HepG2 (cell line): Measurements from ENCODE around the gene PLA2G2A. TPM values are rescaled to one million over a fixed set of nuclear protein-coding genes. Genes with fewer than 3 reads are reported as not detected.

Experiments
- ATAC-seq: fragments of 200-7000 bp; cut with Tn5 transposase; 3 replicates; pipeline ENCODE4 v1.9.1; 2020; ENCODE audit warnings: mild to moderate bottlenecking, moderate library complexity
- BruUV-seq: library from RNA; stranded (reverse); fragments of 400-500 nt; replicated peaks from 2 replicates; lab custom pipeline; 2021; lab: Mats Ljungman, UMichigan
- CTCF ChIA-PET: fragments of 300-600 bp; formaldehyde crosslinking; extraction: SDS; loops from one replicate; lab custom pipeline; 2021; ENCODE audit warnings: low total read pairs, inconsistent platforms, low intra/inter-chr PET ratio; lab: Yijun Ruan, JAX
- POLR2A ChIA-PET: fragments of 350-600 bp; sonication (Branson Sonifier 250); formaldehyde crosslinking; loops from one replicate; lab custom pipeline; 2020; ENCODE audit warnings: antibody characterized with exemption, inconsistent platforms; lab: Yijun Ruan, JAX
- DNase-seq: peaks from one replicate; pipeline ENCODE4 v3.0.0-alpha.2; 2015; ENCODE audit warnings: low spot score
- FAIRE-seq: peaks from 3 replicates; lab custom pipeline; 2011; peaks lifted over from hg19 to GRCh38; lab: Jason Lieb, UNC
- H2AFZ ChIP-seq: one replicate; pipeline ENCODE4 v1.6.1; 2011; ENCODE audit warnings: low read length, inconsistent platforms
- H3K27ac ChIP-seq: fragments of 300-600 bp; 3 replicates; pipeline ENCODE4 v1.8.0; 2011; ENCODE audit warnings: mixed run types, mild to moderate bottlenecking, mixed read lengths, low read length, inconsistent platforms; ENCODE audit not compliant: insufficient read depth; ENCODE audit errors: extremely low read length
- H3K27me3 ChIP-seq, 2 experiments: fragments of 200-600 bp in 1 of 2; 2 replicates in 1 of 2; 3 replicates in 1 of 2; pipeline versions ENCODE4 v1.6.0 to v1.8.0; 2011; ENCODE audit warnings: low read length in 2 of 2, mild to moderate bottlenecking in 2 of 2, moderate library complexity in 2 of 2, inconsistent platforms in 1 of 2; ENCODE audit not compliant: insufficient read depth in 2 of 2, control insufficient read depth in 1 of 2
- H3K36me3 ChIP-seq, 2 experiments: fragments of 200-600 bp in 1 of 2; replicated peaks in 1 of 2; 2 replicates in 1 of 2; 3 replicates in 1 of 2; pipeline versions ENCODE4 v1.5.1 to v1.8.0; 2011; ENCODE audit warnings: low read length in 2 of 2, inconsistent platforms in 1 of 2; ENCODE audit not compliant: insufficient read depth in 2 of 2, control insufficient read depth in 1 of 2
- H3K4me1 ChIP-seq: 2 replicates; pipeline ENCODE4 v1.5.1; 2012; ENCODE audit warnings: low read length, inconsistent platforms; ENCODE audit not compliant: insufficient read depth
- H3K4me2 ChIP-seq: 2 replicates; pipeline ENCODE4 v1.6.0; 2011; ENCODE audit warnings: low read depth, low read length, inconsistent platforms
- H3K4me3 ChIP-seq, 3 experiments: fragments of 200-600 bp in 1 of 3; sonication (generic), shearing (Covaris generic) in 1 of 3; replicated peaks in 1 of 3; 2 replicates each; pipeline ENCODE4 v1.5.1; 2011 to 2016; ENCODE audit warnings: low read length in 3 of 3, inconsistent platforms in 2 of 3, low read depth in 2 of 3, mild to moderate bottlenecking in 2 of 3, control low read depth in 1 of 3, mixed read lengths in 1 of 3; ENCODE audit not compliant: insufficient read depth in 1 of 3
- H3K79me2 ChIP-seq: one replicate; pipeline ENCODE4 v1.6.1; 2011; ENCODE audit warnings: low read length, inconsistent platforms; ENCODE audit not compliant: insufficient read depth
- H3K9ac ChIP-seq: 2 replicates; pipeline ENCODE4 v1.6.0; 2011; ENCODE audit warnings: mild to moderate bottlenecking, low read depth, low read length, inconsistent platforms; ENCODE audit not compliant: insufficient read depth
- H3K9me3 ChIP-seq: 2 replicates; pipeline ENCODE4 v1.5.1; 2012; ENCODE audit warnings: mild to moderate bottlenecking, low read length
- H4K20me1 ChIP-seq: 2 replicates; pipeline ENCODE4 v1.6.0; 2011; ENCODE audit warnings: inconsistent platforms, mild to moderate bottlenecking, low read length, moderate library complexity; ENCODE audit not compliant: insufficient read depth
- CHD4 ChIP-seq: fragments of 200-600 bp; sonication (generic); IDR thresholded peaks from 2 replicates; pipeline ENCODE4 v1.7.0; 2017; ENCODE audit warnings: mild to moderate bottlenecking, low read length, borderline replicate concordance
- EHMT2 ChIP-seq: fragments of 200-600 bp; sonication (generic); IDR thresholded peaks from 2 replicates; pipeline ENCODE4 v1.7.0; 2017; ENCODE audit warnings: antibody characterized with exemption, low read depth, low read length, borderline replicate concordance
- NFIC ChIP-seq: IDR thresholded peaks from 2 replicates; pipeline ENCODE4 v1.6.1; 2012; ENCODE audit warnings: mild to moderate bottlenecking, low read length, inconsistent platforms
- PCBP1 ChIP-seq: fragments of 200-400 bp; formaldehyde crosslinking; IDR thresholded peaks from 2 replicates; pipeline ENCODE4 v1.6.1; 2017; ENCODE audit warnings: mild to moderate bottlenecking, low read depth, low read length, borderline replicate concordance
- UBTF ChIP-seq: sonication (generic); formaldehyde crosslinking; IDR thresholded peaks from 2 replicates; pipeline ENCODE4 v1.4.0; 2020; ENCODE audit warnings: mild to moderate bottlenecking, missing genetic modification reagents
- YY1 ChIP-seq: IDR thresholded peaks from 2 replicates; pipeline ENCODE4 v1.6.1; 2011; ENCODE audit warnings: low read length, low read depth, moderate library complexity, mild to moderate bottlenecking; ENCODE audit not compliant: insufficient read depth, insufficient replicate concordance
- ZFP36L1 ChIP-seq: sonication (generic); formaldehyde crosslinking; IDR thresholded peaks from 2 replicates; pipeline ENCODE4 v1.8.0; 2022; ENCODE audit warnings: mild to moderate bottlenecking, missing genetic modification reagents, moderate library complexity
- ZNF124 ChIP-seq: sonication (generic); formaldehyde crosslinking; IDR thresholded peaks from 2 replicates; pipeline ENCODE4 v1.4.0; 2020; ENCODE audit warnings: missing genetic modification reagents
- ZNF160 ChIP-seq: sonication (generic); formaldehyde crosslinking; IDR thresholded peaks from 2 replicates; pipeline ENCODE4 v1.8.0; 2022; ENCODE audit warnings: mild to moderate bottlenecking, inconsistent platforms, missing genetic modification reagents
- ZNF687 ChIP-seq: sonication (generic); formaldehyde crosslinking; IDR thresholded peaks from 2 replicates; pipeline ENCODE4 v1.5.1; 2020; ENCODE audit warnings: mild to moderate bottlenecking, missing genetic modification reagents, moderate library complexity
- ZNF775 ChIP-seq: sonication (generic); formaldehyde crosslinking; IDR thresholded peaks from 2 replicates; pipeline ENCODE4 v1.4.0; 2020; ENCODE audit warnings: missing genetic modification reagents, mild to moderate bottlenecking, moderate library complexity, borderline replicate concordance
- WGBS: methylation state at CpG from one replicate; pipeline ENCODE4 v1.1.6; 2017; ENCODE audit warnings: low lambda C conversion rate; 5-methylcytosine and 5-hydroxymethylcytosine counted together
- in situ Hi-C: cut with HindIII; loops from 2 replicates; pipeline ENCODE4 v1.10.0; 2017; ENCODE audit warnings: low pct_unique_long_range_greater_than_20kb; ENCODE audit not compliant: extremely low pct_ligation_motif_present
- intact Hi-C: fragments of 100-400 bp; cut with micrococcal nuclease; formaldehyde crosslinking; loops from one replicate; pipeline ENCODE4 v1.10.0; 2022; ENCODE audit not compliant: unreplicated experiment
- polyA plus RNA-seq, 8 experiments: library from polyadenylated mRNA; depleted of rRNA in 3 of 8; stranded (reverse) in 7 of 8; unstranded in 1 of 8; fragments of >200 nt; fragmentation: Illumina TruSeq in 4 of 8; extraction: Trizol in 4 of 8; gene quantifications; 2 replicates each; pipeline versions ENCODE4 v1.2.1 to v1.2.3, GENCODE V29; 2011 to 2016; ENCODE audit warnings: low read depth in 4 of 8, missing spikeins in 1 of 8, mixed read lengths in 1 of 8; ENCODE audit not compliant: insufficient read depth in 1 of 8
- total RNA-seq, 5 experiments: library from RNA; depleted of rRNA; stranded (reverse); fragments of >200 nt; fragmentation: Illumina TruSeq; extraction: Trizol; gene quantifications; 2 replicates each; pipeline ENCODE4 v1.2.3, GENCODE V29; 2016; ENCODE audit warnings: low read depth in 1 of 5

Gene PLA2G2A
- total and polyA plus RNA-seq, 2 of the 13 experiments (the other 11 are each of a cell fraction or from before 2014, with no cell fraction given), result 0.35 to 30.3 TPM

- Histone ChIP-seq H2AFZ (no peak overlapping the region), H3K4me3 (no peak overlapping the region), H3K9me3 (peaks cover 24% of the 10 kb centered on the region), H3K4me2 (no peak overlapping the region), H3K9ac (no peak overlapping the region), H4K20me1 (no peaks in the 10 kb centered on the region), H3K27me3 (no peaks in the 10 kb centered on the region), H3K27ac (no peak overlapping the region), H3K4me1 (peaks cover 22% of the 10 kb centered on the region), H3K79me2 (no peaks in the 10 kb centered on the region), H3K36me3 (no peaks in the 10 kb centered on the region)
- intact Hi-C loops, result no loop called here
- BruUV-seq, result no TSS peak
- 42% methylated on average over 2 of the region's 2 CpGs for WGBS
- no peak for ATAC-seq
- DNase-seq, result no peak
- POLR2A ChIA-PET, result no interaction called here
- CTCF ChIA-PET, result no interaction called here
- in situ Hi-C loops, result no loop called here
- no peak for FAIRE-seq
- TF ChIP-seq EHMT2, result no peak
- no peak for TF ChIP-seq CHD4
- no peak for TF ChIP-seq NFIC
- peak; percentile 99 for TF ChIP-seq ZNF124 (CRISPR knock-in tag)
Measured at GRCh38 chr1:19954059-19954458, 25.4 kb downstream of the PLA2G2A start.

GRCh38 chr1:19949016-19949415, 30.4 kb downstream of the PLA2G2A start:
- ChIA-PET CTCF (no interaction called here), POLR2A (no interaction called here)
- no peaks in the 10 kb centered on the region for H3K79me2 ChIP-seq
- no peak overlapping the region for H2AFZ ChIP-seq
- no peaks in the 10 kb centered on the region for H4K20me1 ChIP-seq
- ATAC-seq (no peak), FAIRE-seq (no peak), DNase-seq (peak; percentile 28)
- no peak overlapping the region for H3K9ac ChIP-seq
- no peak overlapping the region for H3K27ac ChIP-seq
- H3K4me3 ChIP-seq, result no peak overlapping the region
- H3K4me2 ChIP-seq, result no peak overlapping the region
- peaks cover 12% of the 10 kb centered on the region for H3K9me3 ChIP-seq
- peaks cover 37% of the 10 kb centered on the region for H3K4me1 ChIP-seq
- no peaks in the 10 kb centered on the region for H3K36me3 ChIP-seq
- in situ Hi-C loops (no loop called here), intact Hi-C loops (no loop called here)
- WGBS, result 25% methylated on average over 2 of the region's 2 CpGs
- BruUV-seq, result no TSS peak
- no peaks in the 10 kb centered on the region for H3K27me3 ChIP-seq
- no peak for TF ChIP-seq UBTF (CRISPR knock-in tag)
- peak; percentile 13; the same call in 1 of the 2 replicates for TF ChIP-seq ZNF687 (CRISPR knock-in tag)
- TF ChIP-seq YY1, result no peak
- no peak for TF ChIP-seq PCBP1
- no peak for TF ChIP-seq ZFP36L1 (CRISPR knock-in tag)
- no peak for TF ChIP-seq ZNF160 (CRISPR knock-in tag)
- TF ChIP-seq ZNF775, result no peak
